Ovary (tissue), 3 donors: Measurements from ENCODE around the gene MFGE8.

Experiments used
- CTCF ChIP-seq, 3 donors: fragments of 450-650 bp in 2 of 3; fragments of 200-600 bp in 1 of 3; IDR thresholded peaks; one replicate each; pipeline versions ENCODE4 v1.5.1 to v1.8.0; 2016 to 2022; ENCODE audit warnings: antibody characterized with exemption in 3 of 3, mild to moderate bottlenecking in 1 of 3
- EP300 ChIP-seq: sonication (generic); formaldehyde crosslinking; IDR thresholded peaks from one replicate; pipeline ENCODE4 v1.6.1; 2017; ENCODE audit warnings: antibody characterized with exemption
- POLR2A ChIP-seq: fragments of 450-650 bp; IDR thresholded peaks from one replicate; pipeline ENCODE4 v1.6.1; 2017; ENCODE audit warnings: antibody characterized with exemption, mild to moderate bottlenecking, moderate library complexity
- donor health status: DM: no; HTN: no; CAD: no.

GRCh38 chr15:88874275-88874674, 38.9 kb downstream of the MFGE8 start:
- TF ChIP-seq CTCF (IDR thresholded peaks at IDR 0.05) (no peak), EP300 (no peak), POLR2A (no peak)
